HG02973 (cell line): ENCODE data around the gene GUCY2D.
"Not testable (repeated sequence)": the region's sequence is repeated elsewhere in the genome, so short reads cannot be mapped to it uniquely, and the experiment has no call there.

ENCODE experiments used
- ATAC-seq: cut with Tn5 transposase; IDR thresholded peaks from one replicate; pipeline ENCODE4 v1.9.1; 2021; ENCODE audit warnings: moderate library complexity; ENCODE audit not compliant: unreplicated experiment

Gene GUCY2D

DNA sequence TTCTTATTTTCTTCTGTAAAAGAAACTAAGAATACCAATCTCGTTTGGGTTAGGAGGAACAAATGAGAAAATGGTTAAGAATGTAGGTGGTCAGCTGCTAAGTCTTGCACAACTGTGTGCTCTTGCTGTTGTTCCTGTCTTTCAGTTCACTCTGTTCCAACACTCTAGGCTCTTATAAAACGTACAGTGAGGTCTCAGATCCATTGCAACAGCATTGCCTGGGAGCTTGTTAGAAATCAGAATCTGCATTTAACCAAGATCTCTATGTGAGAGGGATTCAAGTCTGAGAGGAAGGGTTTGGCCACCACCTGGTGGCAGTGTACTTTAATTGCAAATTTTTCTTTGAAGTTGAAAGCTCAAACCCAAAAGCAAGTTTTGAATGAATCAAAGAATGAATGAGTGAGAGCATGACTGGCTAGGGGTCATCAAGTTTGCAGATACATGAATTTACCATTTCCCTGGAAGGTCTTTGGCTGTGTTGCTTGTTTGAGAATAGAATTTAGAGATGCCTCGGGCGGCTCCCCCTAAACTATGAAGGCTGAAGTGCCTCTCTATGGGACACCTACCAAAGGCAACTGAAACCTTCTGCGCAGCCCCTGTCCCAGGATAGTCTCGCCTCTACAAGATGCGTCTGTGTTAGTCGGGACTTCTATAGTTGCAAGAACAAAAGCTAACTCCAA is 39.0 kb downstream of the GUCY2D start:
- ATAC-seq, result no peak

DNA sequence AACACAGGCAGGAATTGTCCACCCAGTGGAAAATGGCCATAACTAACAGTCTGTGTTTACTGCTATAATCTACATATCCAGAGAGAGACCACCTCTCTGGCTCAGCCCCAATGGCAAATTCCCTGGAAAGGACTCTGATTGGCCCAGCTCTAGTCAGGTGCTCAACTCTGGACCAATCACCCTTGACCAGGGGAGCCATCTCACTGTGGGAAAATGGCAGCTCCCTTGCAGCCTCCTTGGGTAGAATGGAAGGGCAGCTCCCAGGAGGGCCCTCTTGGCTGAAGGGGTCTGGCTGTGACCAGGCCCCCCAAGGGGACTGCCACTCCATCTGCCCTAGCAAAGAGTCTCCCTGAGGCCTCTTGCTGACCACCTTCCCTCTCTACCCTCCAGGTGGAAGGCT is 39.6 kb downstream of the GUCY2D start:
- ATAC-seq, result no peak

DNA sequence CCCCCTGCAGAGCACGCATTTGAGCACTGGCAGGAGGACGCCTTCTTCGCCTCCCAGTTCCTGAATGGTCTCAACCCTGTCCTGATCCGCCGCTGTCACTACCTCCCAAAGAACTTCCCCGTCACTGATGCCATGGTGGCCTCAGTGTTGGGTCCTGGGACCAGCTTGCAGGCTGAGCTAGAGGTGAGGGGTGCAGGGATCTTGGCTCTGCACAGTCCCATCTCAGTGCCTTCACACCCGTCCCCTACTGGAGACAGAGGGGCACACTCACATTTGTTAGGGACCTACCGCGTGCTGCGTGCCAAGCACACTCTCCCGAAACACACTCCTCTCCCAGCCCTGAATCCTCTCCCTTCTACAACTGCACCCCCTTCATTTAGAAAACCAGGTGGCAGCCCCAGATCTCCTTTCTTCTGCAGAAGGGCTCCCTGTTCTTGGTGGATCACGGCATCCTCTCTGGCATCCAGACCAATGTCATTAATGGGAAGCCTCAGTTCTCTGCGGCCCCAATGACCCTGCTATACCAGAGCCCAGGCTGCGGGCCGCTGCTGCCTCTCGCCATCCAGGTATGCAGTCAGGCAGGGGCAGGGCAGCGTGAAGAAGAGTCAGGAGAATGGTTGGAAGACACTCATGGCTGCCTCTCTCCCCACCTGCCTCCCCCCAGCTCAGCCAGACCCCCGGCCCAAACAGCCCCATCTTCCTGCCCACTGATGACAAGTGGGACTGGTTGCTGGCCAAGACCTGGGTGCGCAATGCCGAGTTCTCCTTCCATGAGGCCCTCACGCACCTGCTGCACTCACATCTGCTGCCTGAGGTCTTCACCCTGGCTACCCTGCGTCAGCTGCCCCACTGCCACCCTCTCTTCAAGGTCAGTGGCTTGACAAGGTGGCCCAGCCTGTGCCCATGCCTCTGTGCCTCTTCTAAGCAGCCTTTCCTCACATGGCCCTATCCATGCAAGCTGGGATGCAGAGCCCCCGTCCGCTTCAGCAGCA is 42.7 kb downstream of the GUCY2D start:
- ATAC-seq, result no peak

DNA sequence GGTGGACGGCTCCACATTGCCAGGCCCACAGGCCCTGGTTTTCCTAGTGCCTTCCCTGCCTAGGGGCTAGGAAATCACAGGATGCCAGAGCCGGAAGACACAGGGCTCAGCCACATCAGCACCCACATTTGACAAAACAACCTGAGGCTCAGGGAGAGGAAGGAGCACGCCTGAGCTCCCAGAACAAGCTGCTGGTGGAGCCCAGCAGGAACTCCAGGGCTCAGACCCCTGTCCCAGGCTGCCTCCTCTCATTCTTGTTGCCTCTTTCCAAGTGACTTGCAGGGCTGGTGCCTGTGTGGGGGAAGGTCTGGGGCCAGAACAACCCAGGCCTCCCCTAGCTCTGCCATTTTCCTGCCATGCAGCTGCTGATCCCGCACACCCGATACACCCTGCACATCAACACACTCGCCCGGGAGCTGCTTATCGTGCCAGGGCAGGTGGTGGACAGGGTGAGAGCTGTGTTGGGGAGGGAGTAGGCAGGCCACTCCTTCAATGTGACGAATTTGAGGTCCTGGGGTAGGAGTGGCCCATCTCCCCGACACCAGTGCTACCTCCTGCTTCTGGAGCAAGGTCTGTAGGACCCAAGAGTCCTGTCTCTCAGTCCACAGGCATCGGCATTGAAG is 44.0 kb downstream of the GUCY2D start:
- no peak for ATAC-seq

DNA sequence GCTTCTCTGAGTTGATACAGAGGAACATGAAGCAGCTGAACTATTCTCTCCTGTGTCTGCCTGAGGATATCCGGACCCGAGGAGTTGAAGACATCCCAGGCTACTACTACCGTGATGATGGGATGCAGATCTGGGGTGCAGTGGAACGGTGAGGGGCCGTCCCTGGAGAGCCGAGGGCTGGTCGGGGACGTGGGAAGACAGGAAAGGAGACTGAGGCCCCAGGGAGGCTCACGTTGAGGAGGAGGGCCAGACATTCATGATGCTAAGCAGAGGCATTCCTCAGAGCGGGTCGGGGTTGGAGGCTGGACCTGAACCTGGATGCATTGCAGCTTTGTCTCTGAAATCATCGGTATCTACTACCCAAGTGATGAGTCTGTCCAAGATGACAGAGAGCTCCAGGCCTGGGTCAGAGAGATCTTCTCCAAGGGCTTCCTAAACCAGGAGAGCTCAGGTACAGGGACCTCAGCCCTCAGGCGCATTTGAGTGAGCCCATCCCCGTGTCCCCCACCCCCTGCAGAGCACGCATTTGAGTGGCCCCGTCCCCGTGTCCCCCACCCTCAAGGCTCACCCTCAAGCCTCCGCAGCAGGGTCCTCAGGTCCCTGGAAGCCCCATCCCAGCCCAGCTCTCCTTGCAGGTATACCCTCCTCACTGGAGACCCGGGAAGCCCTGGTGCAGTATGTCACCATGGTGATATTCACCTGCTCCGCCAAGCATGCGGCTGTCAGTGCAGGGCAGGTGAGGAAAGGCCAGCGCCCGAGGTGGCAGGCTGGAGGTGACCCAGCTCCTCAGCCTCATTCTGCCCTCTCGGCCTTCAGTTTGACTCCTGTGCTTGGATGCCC is 44.7 kb downstream of the GUCY2D start:
- no peak for ATAC-seq

DNA sequence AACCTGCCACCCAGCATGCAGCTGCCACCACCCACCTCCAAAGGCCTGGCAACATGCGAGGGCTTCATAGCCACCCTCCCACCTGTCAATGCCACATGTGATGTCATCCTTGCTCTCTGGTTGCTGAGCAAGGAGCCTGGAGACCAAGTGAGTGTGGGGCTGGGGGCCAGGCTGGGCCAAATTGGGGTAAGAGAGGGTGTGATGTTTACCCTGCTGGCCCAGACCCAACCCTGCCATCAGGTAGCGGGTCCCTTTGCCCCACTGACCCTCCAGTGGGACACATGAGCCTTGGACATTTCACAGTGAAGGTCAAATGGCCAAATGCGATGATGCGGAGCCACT is 45.3 kb downstream of the GUCY2D start:
- ATAC-seq, result no peak

- no peak for ATAC-seq
Observed at GRCh38 chr17:8048236-8048635, 45.8 kb downstream of the GUCY2D start.

DNA sequence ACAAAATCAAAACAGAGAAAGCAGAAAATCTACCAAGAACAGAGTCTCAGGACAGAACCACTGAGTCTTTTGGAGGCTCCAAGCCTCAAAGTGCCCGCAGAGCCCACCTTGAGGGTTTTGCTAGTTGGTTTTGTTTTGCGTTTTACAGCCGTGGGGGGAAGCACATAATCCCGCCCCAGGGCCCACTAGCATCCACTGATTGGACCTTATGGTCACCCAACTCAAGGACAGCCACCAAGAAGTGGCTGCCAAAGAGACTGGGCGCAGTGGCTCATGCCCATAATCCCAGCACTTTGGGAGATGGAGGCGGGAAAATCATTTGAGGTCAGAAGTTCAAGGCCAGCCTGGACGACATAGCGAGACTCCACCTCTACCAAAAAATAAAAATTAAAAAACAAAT is 46.3 kb downstream of the GUCY2D start:
- ATAC-seq, result no peak

- ATAC-seq, result no peak
Observed at GRCh38 chr17:8051831-8052230, 49.4 kb downstream of the GUCY2D start.

- no peak for ATAC-seq
Observed at GRCh38 chr17:8052256-8053252, 50.1 kb downstream of the GUCY2D start.

- ATAC-seq, result no peak
Observed at GRCh38 chr17:8053600-8053999, 51.2 kb downstream of the GUCY2D start.

GRCh38 chr17:8055851-8056231 is 53.4 kb downstream of the GUCY2D start:
- ATAC-seq, result no peak

DNA sequence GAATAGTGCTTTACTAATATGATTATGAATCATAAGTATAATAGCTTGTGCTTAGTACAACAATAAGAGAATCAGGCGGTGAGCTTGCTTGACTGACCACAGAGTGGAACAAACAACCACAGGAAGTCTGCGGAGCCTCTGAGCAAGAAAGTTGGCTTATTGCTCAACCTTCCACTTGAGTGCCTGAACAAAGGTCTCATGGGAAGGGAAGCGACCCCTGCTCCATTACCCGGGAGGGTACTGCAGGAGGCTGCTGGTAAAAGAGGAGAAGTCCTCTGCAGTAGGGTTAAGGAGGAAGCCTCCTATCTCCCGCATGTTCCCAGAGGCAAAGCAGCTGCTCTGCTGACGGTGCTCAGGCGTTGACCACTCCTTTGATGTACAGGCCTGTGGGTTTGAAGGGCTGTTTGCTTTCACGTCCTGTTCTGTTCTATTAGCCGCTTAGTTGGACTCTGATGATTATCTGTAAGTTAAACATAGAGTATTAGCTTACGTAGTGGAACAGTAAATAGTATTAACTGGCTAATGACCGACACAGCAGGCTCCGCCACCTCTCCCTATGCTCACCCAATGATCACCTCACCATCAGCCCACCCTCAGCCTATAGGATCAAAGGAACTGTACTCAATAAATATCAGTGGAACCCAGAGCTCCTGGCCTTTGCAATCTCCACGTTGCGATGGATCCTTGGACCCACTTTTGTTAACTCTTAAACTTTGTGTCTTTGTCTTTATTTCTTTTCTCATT is 54.0 kb downstream of the GUCY2D start:
- ATAC-seq, result no peak

DNA sequence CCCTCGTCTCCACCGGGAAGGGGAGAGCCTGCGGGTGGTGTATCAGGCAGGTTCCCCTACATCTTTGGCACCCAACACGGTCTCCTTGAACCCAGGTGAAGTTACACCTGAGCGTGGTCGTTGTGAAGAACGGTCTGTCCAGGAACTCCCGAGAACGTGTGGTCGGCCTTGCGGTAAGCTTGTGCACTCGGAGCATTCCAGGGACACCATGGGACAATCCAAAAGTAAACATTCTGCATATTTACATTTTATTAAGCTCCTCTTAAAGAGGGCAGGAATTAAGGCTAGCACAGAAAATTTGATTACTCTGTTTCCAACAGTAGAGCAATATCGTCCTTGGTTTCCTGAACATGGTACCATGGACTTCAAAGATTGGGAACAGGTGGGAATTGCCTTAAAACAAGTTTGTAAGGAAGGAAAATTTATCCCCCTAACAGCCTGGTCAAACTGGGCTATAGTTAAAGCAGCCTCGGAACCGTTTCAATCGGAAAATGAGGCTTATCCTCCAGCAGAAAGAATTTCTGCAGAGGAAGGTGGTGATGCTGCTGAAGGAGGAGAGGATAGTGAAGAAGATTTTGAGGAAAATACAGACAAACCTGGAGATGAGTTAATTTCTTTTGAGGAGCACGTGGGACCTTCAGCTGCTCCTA is 54.7 kb downstream of the GUCY2D start:
- ATAC-seq, result no peak

DNA sequence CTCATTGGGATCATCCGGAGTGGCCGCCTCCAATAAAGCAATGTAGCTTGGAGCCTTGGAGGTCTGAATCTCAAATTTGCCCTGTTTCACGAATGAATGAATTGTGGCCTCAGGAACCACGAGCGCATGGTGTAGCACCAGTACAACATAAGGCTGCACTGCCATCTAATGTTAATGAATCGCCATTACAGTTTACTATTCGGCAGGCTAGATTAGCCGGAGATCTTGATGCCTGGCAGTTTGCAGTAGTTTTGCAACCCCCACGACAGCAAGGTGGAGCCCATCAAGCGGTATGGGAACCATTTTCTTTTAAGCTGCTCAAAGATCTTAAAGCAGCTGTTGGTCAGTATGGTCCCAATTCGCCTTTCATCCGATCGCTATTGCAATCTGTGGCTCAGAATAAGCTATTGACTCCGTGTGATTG is 55.3 kb downstream of the GUCY2D start:
- no peak for ATAC-seq

DNA sequence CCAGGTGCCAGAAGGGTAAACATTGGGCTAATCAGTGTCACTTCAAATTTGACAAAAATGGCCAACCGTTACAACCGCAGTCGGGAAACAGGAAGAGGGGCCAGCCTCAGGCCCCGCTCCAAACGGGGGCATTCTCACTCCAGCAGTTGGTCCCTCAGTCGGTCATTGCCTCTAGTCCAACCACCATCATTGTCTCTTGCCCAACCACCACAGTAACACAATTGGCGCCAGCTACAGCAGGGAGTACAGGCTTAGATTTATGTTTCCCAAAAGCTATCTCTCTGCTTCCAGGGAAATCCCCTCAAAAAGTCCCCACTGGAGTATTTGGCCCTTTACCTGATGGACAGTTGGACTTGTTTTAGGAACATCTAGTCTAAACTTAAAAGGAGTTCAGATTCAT is 56.7 kb downstream of the GUCY2D start:
- ATAC-seq, result no peak

DNA sequence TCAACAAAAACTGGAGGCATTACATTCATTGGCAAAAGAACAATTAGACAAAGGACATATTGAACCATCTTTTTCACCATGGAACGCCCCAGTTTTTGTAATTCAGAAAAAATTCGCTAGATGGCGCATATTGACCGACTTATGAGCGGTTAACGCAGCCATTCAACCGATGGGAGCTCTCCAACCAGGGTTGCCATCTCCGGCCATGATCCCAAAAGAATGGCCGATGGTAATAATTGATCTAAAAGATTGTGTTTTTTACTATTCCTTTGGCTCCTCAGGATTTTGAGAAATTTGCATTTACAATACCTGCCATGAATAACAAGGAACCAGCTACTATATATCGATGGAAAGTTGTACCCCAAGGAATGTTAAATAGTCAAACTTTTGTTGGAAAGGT is 57.9 kb downstream of the GUCY2D start:
- ATAC-seq, result no peak

- not testable (repeated sequence) for ATAC-seq
Observed at GRCh38 chr17:8061851-8062250, 59.4 kb downstream of the GUCY2D start.

DNA sequence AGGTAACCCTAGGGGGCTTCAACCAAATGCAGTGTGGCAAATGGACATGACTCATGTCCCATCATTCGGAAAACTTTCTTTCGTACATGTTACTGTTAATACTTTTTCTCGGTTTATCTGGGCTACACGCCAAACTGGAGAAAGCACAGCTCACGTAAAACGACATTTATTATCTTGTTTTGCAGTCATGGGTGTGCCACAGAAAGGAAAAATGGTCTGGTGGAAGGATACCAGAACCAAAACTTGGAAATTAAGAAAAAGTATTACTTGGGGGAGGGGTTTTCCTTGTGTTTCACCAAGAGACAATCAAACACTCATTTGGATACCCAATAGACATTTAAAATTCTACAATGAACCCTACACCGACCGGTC is 60.0 kb downstream of the GUCY2D start:
- no peak for ATAC-seq
